ENCODE data around the gene COA7.
"Not testable (repeated sequence)": the region's sequence is repeated elsewhere in the genome, so short reads cannot be mapped to it uniquely, and the experiment has no call there.

The COA7 gene

DNA sequence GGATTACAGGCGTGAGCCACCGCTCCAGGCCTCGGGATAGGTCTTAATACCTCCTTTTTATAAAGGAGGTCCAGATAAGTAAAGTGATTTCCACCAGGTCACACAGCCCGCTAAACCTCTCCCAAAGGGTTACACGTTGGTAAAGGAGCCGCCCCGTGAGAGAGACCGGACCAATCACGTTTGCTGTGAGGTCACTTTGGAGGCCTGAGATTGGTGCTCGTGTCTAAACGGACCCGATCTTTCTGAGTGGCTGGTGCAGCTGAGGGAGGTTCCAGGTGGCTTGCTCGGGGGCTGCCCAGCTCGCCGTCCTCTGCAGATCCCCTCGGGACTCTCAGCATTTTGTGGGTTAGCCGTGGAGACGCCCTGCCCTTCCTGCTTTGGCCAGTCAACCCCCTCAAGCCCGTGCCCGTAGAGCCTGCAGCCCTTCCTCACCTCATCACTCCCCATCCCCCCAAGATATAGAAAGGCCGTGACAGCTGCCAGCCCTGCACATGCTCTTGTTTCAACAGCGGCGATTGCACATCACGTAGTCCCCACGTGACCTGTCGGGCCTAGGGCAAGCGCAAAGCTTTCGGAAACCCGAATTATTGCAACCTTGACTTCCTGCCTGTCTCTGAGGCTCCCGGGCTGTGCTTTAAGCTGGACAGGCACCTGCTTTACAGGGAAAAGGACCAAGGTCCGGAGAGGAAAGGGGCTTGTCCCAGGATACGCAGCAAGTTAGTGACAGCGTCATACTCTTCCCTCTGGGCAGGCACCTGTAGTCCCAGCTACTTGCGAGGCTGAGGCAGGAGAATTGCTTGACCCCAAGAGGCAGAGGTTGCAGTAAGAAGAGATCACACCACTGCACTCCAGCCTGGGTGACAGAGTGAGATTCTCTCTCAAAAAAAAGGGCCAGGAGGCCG is 5.0 kb upstream of the COA7 start:
- peak; percentile 84 for DNase-seq

GRCh38 chr1:52695627-52696026 is 2.5 kb downstream of the COA7 start:
- DNase-seq: no peak

DNA sequence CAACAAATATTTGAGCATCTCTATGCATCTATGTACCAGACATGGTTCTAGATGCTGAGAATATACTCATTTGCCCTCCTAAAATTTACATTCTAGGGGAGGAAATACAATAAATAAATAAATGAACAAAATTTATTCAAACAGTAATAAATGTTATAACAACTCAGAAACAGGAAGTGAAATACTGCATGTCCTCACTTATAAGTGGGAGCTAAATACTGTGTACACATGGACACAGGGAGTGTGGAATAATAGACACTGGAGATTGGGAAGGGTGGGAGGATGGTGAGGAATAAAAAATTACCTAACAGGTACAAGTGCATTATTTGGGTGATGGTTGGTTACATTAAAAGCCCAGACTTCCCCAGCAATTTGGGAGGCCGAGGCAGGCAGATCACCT is 4.3 kb downstream of the COA7 start:
- DNase-seq: no peak

DNA sequence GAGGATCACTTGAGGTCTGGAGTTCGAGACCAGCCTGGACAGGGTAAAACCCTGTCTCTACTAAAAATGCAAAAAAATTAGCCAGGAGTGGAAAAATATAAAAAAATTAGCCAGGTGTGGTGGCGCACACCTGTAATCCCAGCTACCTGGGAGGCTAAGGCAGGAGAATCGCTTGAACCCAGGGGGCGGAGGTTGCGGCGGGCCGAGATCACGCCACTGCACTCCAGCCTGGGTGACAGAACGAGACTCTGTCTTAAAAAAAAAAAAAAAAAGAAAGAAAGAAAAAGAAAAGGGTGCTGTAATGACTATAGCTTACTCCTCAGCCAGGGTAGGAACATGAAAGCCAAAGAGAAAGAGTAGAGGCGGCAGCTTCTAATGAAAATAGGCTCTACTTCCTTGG is 4.8 kb downstream of the COA7 start:
- not testable (repeated sequence) for DNase-seq

DNA sequence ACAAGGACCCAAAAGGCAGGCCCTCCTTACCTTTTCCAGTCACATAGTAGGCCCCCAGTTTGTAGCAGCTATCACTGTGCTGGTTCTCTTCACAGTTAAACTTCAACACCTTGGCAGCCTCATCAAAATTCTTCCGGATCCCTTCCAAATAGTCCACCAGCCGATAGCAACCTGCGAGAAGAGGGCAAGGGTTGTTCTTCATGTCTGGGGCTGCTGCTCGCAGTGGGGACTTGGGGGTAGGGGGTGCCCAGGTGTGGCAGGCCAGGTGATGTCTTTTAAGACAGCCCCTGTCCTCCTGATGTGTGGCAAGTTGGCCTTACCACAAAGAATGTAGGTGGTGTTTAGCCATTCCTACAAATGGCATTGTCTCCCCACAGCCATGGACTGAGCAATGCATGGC is 5.5 kb downstream of the COA7 start:
- DNase-seq: no peak

- DNase-seq: no peak
These were observed 6.3 kb downstream of the COA7 start for GRCh38 chr1:52691821-52692220.

GRCh38 chr1:52686830-52687229 is 11.3 kb downstream of the COA7 start:
- DNase-seq: no peak

GRCh38 chr1:52686261-52686751 is 11.8 kb downstream of the COA7 start:
- peak; percentile 74 for DNase-seq

DNA sequence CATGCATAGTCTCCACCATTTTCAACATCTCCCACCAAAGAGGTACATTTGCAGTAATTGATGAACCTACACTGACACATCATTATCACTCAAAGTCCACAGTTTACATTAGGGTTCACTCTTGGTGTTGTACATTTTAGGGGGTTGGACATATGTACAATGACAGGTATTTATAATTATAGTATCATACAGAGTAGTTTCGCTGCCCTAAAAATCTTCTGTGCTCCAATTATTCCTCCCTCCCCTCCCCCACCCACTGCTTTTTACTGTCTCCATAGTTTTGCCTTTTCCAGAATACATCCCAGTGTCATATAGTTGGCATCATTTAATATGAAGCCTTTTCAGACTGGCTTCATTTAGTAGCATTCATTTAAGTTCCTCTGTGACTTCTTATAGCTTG is 13.6 kb downstream of the COA7 start:
- no peak for DNase-seq

DNA sequence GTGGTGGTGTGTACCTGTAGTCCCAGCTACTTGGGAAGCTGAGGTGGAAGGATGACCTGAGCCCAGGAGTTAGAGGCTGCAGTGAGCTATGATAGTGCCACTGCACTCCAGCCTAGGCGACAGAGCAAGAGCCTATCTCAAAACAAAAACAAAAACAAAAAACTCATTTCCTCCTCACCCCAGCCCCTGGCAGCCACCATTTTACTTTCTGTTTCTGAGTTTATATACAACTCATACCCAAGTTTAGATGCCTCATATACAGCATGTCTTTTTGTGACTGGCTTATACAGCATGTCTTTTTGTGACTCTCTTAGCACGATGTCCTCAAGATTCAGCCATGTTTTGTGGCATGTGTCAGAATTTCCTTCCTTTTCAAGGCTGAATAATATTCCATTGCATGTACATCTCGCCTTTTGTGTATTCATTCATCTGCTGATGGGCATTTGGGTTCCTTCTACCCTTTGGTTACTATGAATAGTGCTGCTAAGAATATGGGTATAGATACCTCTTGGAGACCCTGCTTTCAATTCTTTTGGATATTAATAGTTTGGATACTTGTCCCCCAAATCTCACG is 14.7 kb downstream of the COA7 start:
- no peak for DNase-seq

GRCh38 chr1:52681136-52681535 is 17.0 kb downstream of the COA7 start:
- DNase-seq: no peak

DNA sequence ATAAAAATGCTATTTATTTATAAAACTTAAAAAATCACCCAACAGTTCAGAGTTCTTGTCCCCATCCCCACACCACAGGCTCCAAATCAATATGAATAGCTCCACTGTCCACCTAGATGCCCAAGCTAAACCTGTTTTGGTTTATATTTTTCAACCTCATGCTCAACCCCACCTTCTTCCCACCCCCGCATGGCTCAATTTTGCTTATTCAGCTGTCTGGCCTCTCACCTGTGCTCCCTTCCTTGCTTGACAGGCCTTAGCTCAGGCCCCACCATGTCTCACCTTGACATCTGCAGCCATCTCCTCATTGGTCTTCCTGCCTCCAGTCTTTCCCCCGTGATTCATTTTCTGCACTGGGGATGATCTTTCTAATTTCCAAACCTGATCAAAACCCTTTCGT is 17.8 kb downstream of the COA7 start:
- DNase-seq: no peak

- DNase-seq: no peak
These were observed 18.6 kb downstream of the COA7 start for GRCh38 chr1:52679498-52679897.

GRCh38 chr1:52679048-52679447 is 19.1 kb downstream of the COA7 start:
- no peak for DNase-seq

DNA sequence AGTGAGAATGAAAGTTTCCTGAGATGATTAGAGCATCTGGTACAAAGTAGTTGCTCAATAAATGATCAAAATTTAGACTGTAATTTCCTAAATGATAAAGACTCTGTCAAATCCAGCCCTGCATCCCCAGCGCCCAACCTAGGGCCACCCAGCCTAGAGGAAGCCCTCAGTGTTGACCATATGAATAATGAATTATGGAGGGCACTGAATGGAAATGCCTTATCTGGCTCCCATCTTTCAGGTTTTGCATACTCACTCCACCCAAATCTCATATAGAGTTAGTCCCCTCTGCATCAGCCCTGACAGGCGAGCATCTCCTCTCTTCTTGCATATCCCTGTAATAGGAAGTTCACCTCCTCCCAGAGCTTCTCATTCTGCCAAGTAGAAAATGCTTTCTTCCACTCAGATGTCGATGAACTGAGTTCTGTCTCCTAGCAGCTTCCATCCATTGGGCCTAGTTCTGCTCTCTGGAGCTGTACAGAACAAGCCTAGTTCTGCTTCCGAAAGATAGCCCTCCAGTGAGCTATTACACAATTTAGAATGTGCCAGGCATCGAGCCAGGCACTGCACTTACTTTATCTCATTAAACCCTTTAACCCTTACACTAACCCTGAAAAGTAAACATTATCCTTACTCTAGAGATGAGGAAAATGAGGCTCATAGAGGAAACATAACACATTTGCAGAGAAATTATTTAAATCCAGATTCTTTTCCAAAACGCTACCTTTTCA is 20.9 kb downstream of the COA7 start:
- no peak for DNase-seq

GRCh38 chr1:52676249-52676903 is 21.8 kb downstream of the COA7 start:
- DNase-seq: no peak

GRCh38 chr1:52674497-52675384 is 23.4 kb downstream of the COA7 start:
- no peak for DNase-seq

DNA sequence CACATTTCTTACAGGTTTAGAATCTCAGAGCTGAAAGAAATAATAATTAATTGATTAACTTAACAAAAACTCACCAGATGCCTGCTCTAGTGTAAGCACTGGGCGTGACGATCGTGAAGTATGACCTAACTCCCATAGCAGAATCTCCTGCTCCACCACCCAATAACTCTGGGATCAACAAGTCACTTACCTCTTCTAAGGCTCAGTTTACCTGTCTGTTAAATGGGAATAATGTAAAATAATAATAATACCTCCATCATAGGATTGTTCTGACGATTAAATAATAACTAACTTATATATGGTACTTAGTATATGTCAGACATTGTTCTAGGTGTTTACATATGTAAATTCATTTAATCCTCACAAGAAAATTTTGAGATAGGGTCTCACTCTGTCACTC is 24.6 kb downstream of the COA7 start:
- no peak for DNase-seq

- DNase-seq: no peak
These were observed 25.2 kb downstream of the COA7 start for GRCh38 chr1:52672946-52673345.

DNA sequence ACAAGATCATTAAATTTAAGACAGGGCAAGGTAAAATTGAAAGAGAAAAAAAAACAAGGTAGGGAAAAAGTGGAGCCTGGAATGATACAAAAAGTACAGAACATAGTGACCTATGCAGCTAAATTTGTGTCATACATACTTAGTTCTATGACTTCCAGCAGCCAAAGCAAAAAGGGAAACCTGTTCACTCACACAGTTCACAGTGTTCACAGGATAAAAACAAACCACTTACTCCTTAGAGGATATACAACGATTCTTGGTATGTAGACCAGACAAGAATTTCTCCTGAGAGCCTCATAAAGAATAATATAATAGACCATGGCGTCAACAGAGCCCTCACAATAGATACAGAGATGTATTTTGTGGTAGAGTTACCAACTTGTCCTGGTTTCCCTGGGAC is 27.5 kb downstream of the COA7 start:
- no peak for DNase-seq

DNA sequence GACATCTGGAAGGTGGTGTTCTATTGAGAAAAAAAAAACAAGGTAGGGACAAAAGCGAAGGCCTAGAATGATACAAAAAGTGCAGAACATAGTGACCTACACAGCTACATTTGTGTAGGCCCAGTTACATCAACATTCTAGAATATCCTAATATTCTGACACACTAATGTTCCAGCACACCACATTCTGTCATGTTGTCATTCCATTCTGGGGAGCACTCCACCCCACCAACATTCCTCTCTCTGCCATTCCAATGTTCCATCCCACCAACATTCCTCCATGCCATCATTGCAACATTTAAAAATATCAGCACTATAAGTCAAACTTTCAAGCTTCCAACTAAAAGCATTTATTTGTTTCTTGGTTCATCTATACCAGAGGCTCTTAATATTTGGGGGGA is 28.5 kb downstream of the COA7 start:
- DNase-seq: no peak

GRCh38 chr1:52668711-52669110 is 29.4 kb downstream of the COA7 start:
- DNase-seq: no peak
